Astrocyte of the cerebellum (primary cell): ENCODE data around the gene PIK3R2.

Source experiments
- DNase-seq: peaks from one replicate; pipeline ENCODE4 v3.0.0-alpha.2; 2011; ENCODE audit warnings: low read depth
- H3K4me3 ChIP-seq: 2 replicates; pipeline ENCODE4 v1.5.1; 2011; ENCODE audit warnings: mild to moderate bottlenecking, low read depth, low read length, moderate library complexity
- CTCF ChIP-seq: IDR thresholded peaks from 2 replicates; pipeline ENCODE4 v1.5.1; 2012; ENCODE audit warnings: low read length, low read depth, moderate library complexity, mild to moderate bottlenecking; ENCODE audit errors: missing control alignments
- in situ Hi-C: cut with HindIII; loops from 2 replicates; pipeline ENCODE4 v1.10.0; 2017; ENCODE audit warnings: low sequenced_read_pairs

Gene PIK3R2

GRCh38 chr19:18143902-18144301 lies 9.1 kb upstream of the PIK3R2 start:
- no peak for DNase-seq
- in situ Hi-C loops, result no loop called here
- TF ChIP-seq CTCF, result no peak
- no peak overlapping the region for H3K4me3 ChIP-seq

- in situ Hi-C loops, result no loop called here
- TF ChIP-seq CTCF, result no peak
Measured at GRCh38 chr19:18144361-18144760, 8.6 kb upstream of the PIK3R2 start.

GRCh38 chr19:18144906-18145305 lies 8.1 kb upstream of the PIK3R2 start:
- in situ Hi-C loops, result no loop called here
- no peak for TF ChIP-seq CTCF
- no peak for DNase-seq
- no peak overlapping the region for H3K4me3 ChIP-seq

More at GRCh38 chr19:18144361-18144760, 8.6 kb upstream of the PIK3R2 start:
- no peak overlapping the region for H3K4me3 ChIP-seq
- DNase-seq, result no peak

- H3K4me3 ChIP-seq, result no peak overlapping the region
- DNase-seq, result no peak
- no peak for TF ChIP-seq CTCF
- in situ Hi-C loops, result no loop called here
Measured at GRCh38 chr19:18145391-18145999, 7.5 kb upstream of the PIK3R2 start.

GRCh38 chr19:18147396-18147795 lies 5.6 kb upstream of the PIK3R2 start:
- no peak for TF ChIP-seq CTCF
- DNase-seq, result no peak
- in situ Hi-C loops, result no loop called here
- H3K4me3 ChIP-seq, result no peak overlapping the region

GRCh38 chr19:18149596-18149975 lies 3.4 kb upstream of the PIK3R2 start:
- TF ChIP-seq CTCF, result no peak
- no peak overlapping the region for H3K4me3 ChIP-seq
- DNase-seq, result no peak
- in situ Hi-C loops, result no loop called here
